HepG2 (cell line): ENCODE measurements around the gene RERE. TPM values are rescaled to one million over a fixed set of nuclear protein-coding genes. Genes with fewer than 3 reads are reported as not detected.

Experiments
- AGO1 ChIP-seq: fragments of 200-400 bp; formaldehyde crosslinking; IDR thresholded peaks from 2 replicates; pipeline ENCODE4 v1.6.1; 2017; ENCODE audit warnings: mild to moderate bottlenecking, low read depth, low read length, moderate library complexity; ENCODE audit not compliant: poor library complexity, severe bottlenecking
- ATF7 ChIP-seq, 2 experiments: fragments of 450-650 bp in 1 of 2; sonication (generic) in 1 of 2; formaldehyde crosslinking in 1 of 2; IDR thresholded peaks; 2 replicates each; pipeline versions ENCODE4 v1.4.0 to v1.6.1; 2016 to 2020; ENCODE audit warnings: antibody characterized with exemption in 1 of 2, mild to moderate bottlenecking in 1 of 2, missing genetic modification reagents in 1 of 2
- GABPB1 ChIP-seq: IDR thresholded peaks from 2 replicates; pipeline ENCODE4 v1.6.1; 2016; ENCODE audit warnings: mild to moderate bottlenecking, missing genetic modification reagents, moderate library complexity, missing compliant biosample characterization
- HNRNPK ChIP-seq: fragments of 200-400 bp; formaldehyde crosslinking; IDR thresholded peaks from 2 replicates; pipeline ENCODE4 v1.6.1; 2018; ENCODE audit warnings: low read length, low read depth, moderate library complexity, mild to moderate bottlenecking; ENCODE audit not compliant: poor library complexity, severe bottlenecking
- KDM1A ChIP-seq: IDR thresholded peaks from 2 replicates; pipeline ENCODE4 v1.6.1; 2016; ENCODE audit warnings: missing compliant biosample characterization
- LCORL ChIP-seq, 2 experiments: fragments of 450-650 bp in 1 of 2; sonication (generic) in 1 of 2; formaldehyde crosslinking in 1 of 2; IDR thresholded peaks; 2 replicates each; pipeline versions ENCODE4 v1.5.0 to v1.6.1; 2017 to 2020; ENCODE audit warnings: antibody characterized with exemption in 1 of 2, missing genetic modification reagents in 1 of 2
- MTA3 ChIP-seq: sonication (generic); formaldehyde crosslinking; IDR thresholded peaks from 2 replicates; pipeline ENCODE4 v1.4.0; 2020; ENCODE audit warnings: missing genetic modification reagents
- NR2C2 ChIP-seq: sonication (generic); formaldehyde crosslinking; IDR thresholded peaks from 2 replicates; pipeline ENCODE4 v1.4.0; 2020; ENCODE audit warnings: missing genetic modification reagents, mild to moderate bottlenecking, moderate library complexity, borderline replicate concordance
- SMAD9 ChIP-seq: sonication (generic); formaldehyde crosslinking; IDR thresholded peaks from 2 replicates; pipeline ENCODE4 v1.5.1; 2020; ENCODE audit warnings: mild to moderate bottlenecking, missing genetic modification reagents
- WIZ ChIP-seq: sonication (generic); formaldehyde crosslinking; IDR thresholded peaks from 2 replicates; pipeline ENCODE4 v1.5.1; 2020; ENCODE audit warnings: mild to moderate bottlenecking, missing genetic modification reagents
- ZFP82 ChIP-seq: sonication (generic); formaldehyde crosslinking; IDR thresholded peaks from 2 replicates; pipeline ENCODE4 v1.5.1; 2020; ENCODE audit warnings: mild to moderate bottlenecking, missing genetic modification reagents, borderline replicate concordance
- ZNF143 ChIP-seq: sonication (generic); formaldehyde crosslinking; IDR thresholded peaks from 2 replicates; pipeline ENCODE4 v1.4.0; 2020; ENCODE audit warnings: missing genetic modification reagents
- ZNF180 ChIP-seq: sonication (generic); formaldehyde crosslinking; IDR thresholded peaks from 2 replicates; pipeline ENCODE4 v1.4.0; 2020; ENCODE audit warnings: low read depth, missing genetic modification reagents, borderline replicate concordance
- ZNF256 ChIP-seq: sonication (generic); formaldehyde crosslinking; conservative IDR thresholded peaks from 2 replicates; pipeline ENCODE4 v1.4.0; 2020; ENCODE audit warnings: missing genetic modification reagents
- ZNF260 ChIP-seq: sonication (generic); formaldehyde crosslinking; IDR thresholded peaks from 2 replicates; pipeline ENCODE4 v1.4.0; 2020; ENCODE audit warnings: missing genetic modification reagents, low read depth, mild to moderate bottlenecking, borderline replicate concordance
- ZNF460 ChIP-seq: sonication (generic); formaldehyde crosslinking; IDR thresholded peaks from 2 replicates; pipeline ENCODE4 v1.5.1; 2020; ENCODE audit warnings: missing genetic modification reagents, mild to moderate bottlenecking, borderline replicate concordance
- ZNF572 ChIP-seq: sonication (generic); formaldehyde crosslinking; IDR thresholded peaks from 2 replicates; pipeline ENCODE4 v1.5.1; 2020; ENCODE audit warnings: mild to moderate bottlenecking, missing genetic modification reagents
- ZNF678 ChIP-seq: sonication (generic); formaldehyde crosslinking; IDR thresholded peaks from 2 replicates; pipeline ENCODE4 v1.4.0; 2020; ENCODE audit warnings: mild to moderate bottlenecking, missing genetic modification reagents
- ZNF746 ChIP-seq: sonication (generic); formaldehyde crosslinking; IDR thresholded peaks from 2 replicates; pipeline ENCODE4 v1.8.0; 2022; ENCODE audit warnings: mild to moderate bottlenecking, missing genetic modification reagents
- ZNF816 ChIP-seq: sonication (generic); formaldehyde crosslinking; IDR thresholded peaks from 2 replicates; pipeline ENCODE4 v1.8.0; 2022; ENCODE audit warnings: missing genetic modification reagents, mild to moderate bottlenecking, borderline replicate concordance
- polyA plus RNA-seq, 8 experiments: library from polyadenylated mRNA; depleted of rRNA in 3 of 8; stranded (reverse) in 7 of 8; unstranded in 1 of 8; fragments of >200 nt; fragmentation: Illumina TruSeq in 4 of 8; extraction: Trizol in 4 of 8; gene quantifications; 2 replicates each; pipeline versions ENCODE4 v1.2.1 to v1.2.3, GENCODE V29; 2011 to 2016; ENCODE audit warnings: low read depth in 4 of 8, missing spikeins in 1 of 8, mixed read lengths in 1 of 8; ENCODE audit not compliant: insufficient read depth in 1 of 8
- total RNA-seq, 5 experiments: library from RNA; depleted of rRNA; stranded (reverse); fragments of >200 nt; fragmentation: Illumina TruSeq; extraction: Trizol; gene quantifications; 2 replicates each; pipeline ENCODE4 v1.2.3, GENCODE V29; 2016; ENCODE audit warnings: low read depth in 1 of 5
- TF ChIP-seq, protein P1 (sequence below): sonication (generic); formaldehyde crosslinking; IDR thresholded peaks from 2 replicates; pipeline ENCODE4 v1.5.1; 2020; ENCODE audit warnings: mild to moderate bottlenecking, missing genetic modification reagents, moderate library complexity
- TF ChIP-seq, protein P2 (sequence below): sonication (generic); formaldehyde crosslinking; IDR thresholded peaks from 2 replicates; pipeline ENCODE4 v1.4.0; 2020; ENCODE audit warnings: mild to moderate bottlenecking, missing genetic modification reagents
- TF ChIP-seq, protein P3 (sequence below): sonication (generic); formaldehyde crosslinking; IDR thresholded peaks from 2 replicates; pipeline ENCODE4 v1.4.0; 2020; ENCODE audit warnings: mild to moderate bottlenecking, missing genetic modification reagents, borderline replicate concordance
- TF ChIP-seq, protein P4 (sequence below): sonication (generic); formaldehyde crosslinking; IDR thresholded peaks from 2 replicates; pipeline ENCODE4 v1.5.0; 2020; ENCODE audit warnings: missing genetic modification reagents

The RERE gene
- total and polyA plus RNA-seq, 2 of the 13 experiments (the other 11 are each of a cell fraction or from before 2014, with no cell fraction given) = 18.3 to 21.9 TPM

DNA sequence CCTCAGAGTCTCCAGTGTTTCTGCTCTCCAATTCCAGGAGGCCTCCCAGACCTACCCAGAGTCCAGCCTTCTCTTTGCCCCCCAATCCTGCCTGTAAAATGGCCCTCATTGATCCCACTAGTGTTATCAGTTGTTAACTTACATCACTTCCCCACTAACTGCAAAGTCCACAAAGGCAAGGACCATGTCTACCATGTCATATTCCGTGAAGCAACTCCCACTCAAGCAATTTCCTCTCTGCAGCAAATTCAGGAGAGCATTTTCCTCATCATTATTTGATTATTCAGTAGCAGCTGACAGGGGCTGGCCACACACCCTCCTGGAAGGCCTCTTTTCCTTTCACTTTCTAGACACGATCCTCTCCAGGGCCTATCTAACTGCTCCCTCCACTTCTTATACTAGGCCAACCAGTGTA lies 153.5 kb downstream of the RERE start (continued):
- TF ChIP-seq, protein P1, sequence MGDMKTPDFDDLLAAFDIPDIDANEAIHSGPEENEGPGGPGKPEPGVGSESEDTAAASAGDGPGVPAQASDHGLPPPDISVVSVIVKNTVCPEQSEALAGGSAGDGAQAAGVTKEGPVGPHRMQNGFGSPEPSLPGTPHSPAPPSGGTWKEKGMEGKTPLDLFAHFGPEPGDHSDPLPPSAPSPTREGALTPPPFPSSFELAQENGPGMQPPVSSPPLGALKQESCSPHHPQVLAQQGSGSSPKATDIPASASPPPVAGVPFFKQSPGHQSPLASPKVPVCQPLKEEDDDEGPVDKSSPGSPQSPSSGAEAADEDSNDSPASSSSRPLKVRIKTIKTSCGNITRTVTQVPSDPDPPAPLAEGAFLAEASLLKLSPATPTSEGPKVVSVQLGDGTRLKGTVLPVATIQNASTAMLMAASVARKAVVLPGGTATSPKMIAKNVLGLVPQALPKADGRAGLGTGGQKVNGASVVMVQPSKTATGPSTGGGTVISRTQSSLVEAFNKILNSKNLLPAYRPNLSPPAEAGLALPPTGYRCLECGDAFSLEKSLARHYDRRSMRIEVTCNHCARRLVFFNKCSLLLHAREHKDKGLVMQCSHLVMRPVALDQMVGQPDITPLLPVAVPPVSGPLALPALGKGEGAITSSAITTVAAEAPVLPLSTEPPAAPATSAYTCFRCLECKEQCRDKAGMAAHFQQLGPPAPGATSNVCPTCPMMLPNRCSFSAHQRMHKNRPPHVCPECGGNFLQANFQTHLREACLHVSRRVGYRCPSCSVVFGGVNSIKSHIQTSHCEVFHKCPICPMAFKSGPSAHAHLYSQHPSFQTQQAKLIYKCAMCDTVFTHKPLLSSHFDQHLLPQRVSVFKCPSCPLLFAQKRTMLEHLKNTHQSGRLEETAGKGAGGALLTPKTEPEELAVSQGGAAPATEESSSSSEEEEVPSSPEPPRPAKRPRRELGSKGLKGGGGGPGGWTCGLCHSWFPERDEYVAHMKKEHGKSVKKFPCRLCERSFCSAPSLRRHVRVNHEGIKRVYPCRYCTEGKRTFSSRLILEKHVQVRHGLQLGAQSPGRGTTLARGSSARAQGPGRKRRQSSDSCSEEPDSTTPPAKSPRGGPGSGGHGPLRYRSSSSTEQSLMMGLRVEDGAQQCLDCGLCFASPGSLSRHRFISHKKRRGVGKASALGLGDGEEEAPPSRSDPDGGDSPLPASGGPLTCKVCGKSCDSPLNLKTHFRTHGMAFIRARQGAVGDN = no peak
- no peak for TF ChIP-seq ZFP82
- 0 out of 2 replicates have a peak, but pooled peaks have one; percentile 49 for TF ChIP-seq ZNF678 (CRISPR knock-in tag)
- no peak for TF ChIP-seq AGO1
- TF ChIP-seq ZNF143 (CRISPR knock-in tag) = no peak
- TF ChIP-seq NR2C2 = no peak
- no peak for TF ChIP-seq ZNF256 (CRISPR knock-in tag)
- TF ChIP-seq, protein P2, sequence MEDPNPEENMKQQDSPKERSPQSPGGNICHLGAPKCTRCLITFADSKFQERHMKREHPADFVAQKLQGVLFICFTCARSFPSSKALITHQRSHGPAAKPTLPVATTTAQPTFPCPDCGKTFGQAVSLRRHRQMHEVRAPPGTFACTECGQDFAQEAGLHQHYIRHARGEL (CRISPR knock-in tag) = no peak
- no peak for TF ChIP-seq ZNF460 (CRISPR knock-in tag)
- TF ChIP-seq SMAD9 = no peak
- TF ChIP-seq ZNF260 (CRISPR knock-in tag) = no peak
- no peak for TF ChIP-seq ZNF180 (CRISPR knock-in tag)
- no peak for TF ChIP-seq ATF7 (IDR thresholded peaks at IDR 0.05)
- TF ChIP-seq ATF7 (CRISPR knock-in tag; IDR thresholded peaks at IDR 0.05) = peak; percentile 62; the same call in 1 of the 2 replicates
- no peak for TF ChIP-seq ZNF746 (CRISPR knock-in tag)
- no peak for TF ChIP-seq ZNF816
- no peak for TF ChIP-seq MTA3 (CRISPR knock-in tag)
- no peak for TF ChIP-seq LCORL (IDR thresholded peaks at IDR 0.05)
- TF ChIP-seq LCORL (CRISPR knock-in tag; IDR thresholded peaks at IDR 0.05) = no peak
- TF ChIP-seq HNRNPK = no peak
- TF ChIP-seq KDM1A (CRISPR knock-in tag) = peak; percentile 71; the same call in 1 of the 2 replicates
- TF ChIP-seq, protein P3, sequence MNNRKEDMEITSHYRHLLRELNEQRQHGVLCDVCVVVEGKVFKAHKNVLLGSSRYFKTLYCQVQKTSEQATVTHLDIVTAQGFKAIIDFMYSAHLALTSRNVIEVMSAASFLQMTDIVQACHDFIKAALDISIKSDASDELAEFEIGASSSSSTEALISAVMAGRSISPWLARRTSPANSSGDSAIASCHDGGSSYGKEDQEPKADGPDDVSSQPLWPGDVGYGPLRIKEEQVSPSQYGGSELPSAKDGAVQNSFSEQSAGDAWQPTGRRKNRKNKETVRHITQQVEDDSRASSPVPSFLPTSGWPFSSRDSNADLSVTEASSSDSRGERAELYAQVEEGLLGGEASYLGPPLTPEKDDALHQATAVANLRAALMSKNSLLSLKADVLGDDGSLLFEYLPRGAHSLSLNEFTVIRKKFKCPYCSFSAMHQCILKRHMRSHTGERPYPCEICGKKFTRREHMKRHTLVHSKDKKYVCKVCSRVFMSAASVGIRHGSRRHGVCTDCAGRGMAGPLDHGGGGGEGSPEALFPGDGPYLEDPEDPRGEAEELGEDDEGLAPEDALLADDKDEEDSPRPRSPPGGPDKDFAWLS = no peak
- peak; percentile 28; the same call in 1 of the 2 replicates for TF ChIP-seq GABPB1 (CRISPR knock-in tag)
- no peak for TF ChIP-seq WIZ
- TF ChIP-seq, protein P4, sequence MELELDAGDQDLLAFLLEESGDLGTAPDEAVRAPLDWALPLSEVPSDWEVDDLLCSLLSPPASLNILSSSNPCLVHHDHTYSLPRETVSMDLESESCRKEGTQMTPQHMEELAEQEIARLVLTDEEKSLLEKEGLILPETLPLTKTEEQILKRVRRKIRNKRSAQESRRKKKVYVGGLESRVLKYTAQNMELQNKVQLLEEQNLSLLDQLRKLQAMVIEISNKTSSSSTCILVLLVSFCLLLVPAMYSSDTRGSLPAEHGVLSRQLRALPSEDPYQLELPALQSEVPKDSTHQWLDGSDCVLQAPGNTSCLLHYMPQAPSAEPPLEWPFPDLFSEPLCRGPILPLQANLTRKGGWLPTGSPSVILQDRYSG (CRISPR knock-in tag) = no peak
- no peak for TF ChIP-seq ZNF572
